GM18505 (cell line): ENCODE results near the gene IKBKE.

Source experiments
- ATAC-seq: cut with Tn5 transposase; IDR thresholded peaks from one replicate; pipeline ENCODE4 v1.9.1; 2021; ENCODE audit not compliant: unreplicated experiment
- POLR2A ChIP-seq: IDR thresholded peaks from 4 replicates; pipeline ENCODE4 v1.6.1; 2011; ENCODE audit warnings: borderline replicate concordance; ENCODE audit not compliant: insufficient read depth, insufficient read length; ENCODE audit errors: extremely low read depth

The IKBKE gene

GRCh38 chr1:206500046-206500445 is 29.8 kb downstream of the IKBKE start:
- no peak for TF ChIP-seq POLR2A
- no peak for ATAC-seq

DNA sequence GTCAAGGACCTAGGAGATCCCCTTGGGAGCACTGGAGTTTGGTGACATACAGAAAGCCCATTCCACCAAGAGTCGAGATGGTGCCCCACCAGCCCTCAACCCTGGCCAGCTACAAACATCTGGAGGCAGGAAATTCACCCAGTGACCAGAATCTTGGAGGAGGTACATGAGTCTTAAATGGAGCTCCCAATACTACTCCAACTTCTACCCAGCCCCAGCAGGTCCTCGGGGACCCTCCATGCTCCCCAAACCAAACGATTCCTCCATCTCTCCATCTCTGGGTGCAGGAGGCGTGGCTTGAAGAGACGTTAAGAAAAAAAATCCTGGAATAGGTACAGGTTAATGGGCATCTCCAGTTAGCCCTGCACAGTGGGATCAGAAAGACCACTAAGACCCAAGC is 31.6 kb downstream of the IKBKE start:
- TF ChIP-seq POLR2A = no peak
- no peak for ATAC-seq

- ATAC-seq = no peak
- no peak for TF ChIP-seq POLR2A
Measured at GRCh38 chr1:206502403-206502802, 32.1 kb downstream of the IKBKE start.

- no peak for ATAC-seq
- TF ChIP-seq POLR2A = no peak
Measured at GRCh38 chr1:206502812-206503211, 32.5 kb downstream of the IKBKE start.

- ATAC-seq = no peak
- TF ChIP-seq POLR2A = peak; percentile 17
Measured at GRCh38 chr1:206503591-206504362, 33.5 kb downstream of the IKBKE start.

GRCh38 chr1:206504363-206504713 is 34.1 kb downstream of the IKBKE start:
- no peak for TF ChIP-seq POLR2A
- no peak for ATAC-seq

DNA sequence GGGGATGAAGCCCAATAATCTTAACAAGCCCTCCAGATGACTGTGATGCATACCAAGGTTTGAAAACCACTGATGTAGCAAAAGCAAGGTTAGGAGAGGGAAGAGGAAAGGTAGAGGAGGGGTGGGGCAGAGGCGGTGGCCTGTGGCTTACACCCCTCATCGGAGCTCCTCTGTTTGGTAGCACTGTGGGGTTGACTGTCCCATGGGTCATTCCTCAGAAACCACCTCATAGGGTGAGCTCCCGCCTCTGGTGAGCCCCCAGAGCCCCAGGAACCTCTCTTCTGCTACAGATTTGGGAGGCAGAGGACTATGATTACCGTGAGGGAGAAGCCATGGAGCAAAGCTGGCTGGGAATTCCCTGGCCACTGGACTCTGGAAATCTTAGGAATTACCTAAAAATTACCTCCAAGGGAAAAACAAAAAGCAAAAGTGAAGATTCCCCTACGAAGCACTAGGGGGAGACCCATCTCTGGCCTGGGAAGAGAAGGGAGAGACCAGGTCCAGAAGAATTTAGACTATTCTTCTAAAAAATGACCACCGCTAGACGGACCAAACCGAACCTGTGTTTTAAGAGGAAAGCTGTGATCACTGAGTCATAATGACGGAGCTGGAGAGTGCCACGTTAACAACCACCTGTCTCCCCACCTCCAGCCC is 35.6 kb downstream of the IKBKE start:
- no peak for TF ChIP-seq POLR2A
- ATAC-seq = no peak

GRCh38 chr1:206506405-206507283 is 36.4 kb downstream of the IKBKE start:
- TF ChIP-seq POLR2A = no peak
- ATAC-seq = peak; percentile 7

GRCh38 chr1:206507284-206508129 is 37.2 kb downstream of the IKBKE start, which contains the start of gene RASSF5:
RASSF5 (plus strand) TSS chr1:206507531; CDS start chr1:206507603, 72 bp downstream.
- TF ChIP-seq POLR2A = peak; percentile 68
- peak; percentile 57 for ATAC-seq

- no peak for TF ChIP-seq POLR2A
- ATAC-seq = no peak
Measured at GRCh38 chr1:206508130-206508889, 38.0 kb downstream of the IKBKE start.

DNA sequence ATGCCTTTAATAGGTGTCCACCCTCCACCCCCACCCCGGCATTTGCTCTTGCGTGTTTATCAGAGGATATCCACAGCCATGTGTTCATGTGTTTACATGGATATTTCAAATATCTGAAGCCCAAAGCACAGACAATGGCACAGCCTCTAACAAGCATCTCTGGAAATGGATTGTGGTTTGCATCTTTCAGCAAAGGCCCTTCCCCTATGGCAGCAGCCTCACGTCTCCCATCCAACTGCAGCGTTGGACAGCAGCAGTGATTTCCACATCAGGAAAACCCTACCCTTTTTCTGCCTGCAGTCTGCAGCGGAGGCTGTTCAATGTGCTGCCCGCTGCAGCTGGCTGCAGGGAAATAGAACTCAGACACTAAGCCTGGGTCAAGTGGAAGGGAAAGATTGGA is 38.7 kb downstream of the IKBKE start:
- ATAC-seq = no peak
- no peak for TF ChIP-seq POLR2A
